Stimulated activated CD8-positive, alpha-beta memory T cell treated with anti-CD3 and anti-CD28 coated beads, Interleukin-15, amount 100 ng/mL, for 4 hours (primary cell): ENCODE data around the gene TMEM86B.

Experiments
- DNase-seq, 2 donors: peaks; one replicate each; pipeline ENCODE4 v3.0.0-alpha.2; 2020; ENCODE audit warnings: low read depth in 2 of 2

Gene TMEM86B

GRCh38 chr19:55257461-55258420, 29.2 kb upstream of the TMEM86B start:
- DNase-seq = no peak

- no peak for DNase-seq
These were observed 28.2 kb upstream of the TMEM86B start for GRCh38 chr19:55256562-55257460.

GRCh38 chr19:55255618-55256423, 27.3 kb upstream of the TMEM86B start:
- peak in 1 of 2 donors; percentile 26 for DNase-seq

DNA sequence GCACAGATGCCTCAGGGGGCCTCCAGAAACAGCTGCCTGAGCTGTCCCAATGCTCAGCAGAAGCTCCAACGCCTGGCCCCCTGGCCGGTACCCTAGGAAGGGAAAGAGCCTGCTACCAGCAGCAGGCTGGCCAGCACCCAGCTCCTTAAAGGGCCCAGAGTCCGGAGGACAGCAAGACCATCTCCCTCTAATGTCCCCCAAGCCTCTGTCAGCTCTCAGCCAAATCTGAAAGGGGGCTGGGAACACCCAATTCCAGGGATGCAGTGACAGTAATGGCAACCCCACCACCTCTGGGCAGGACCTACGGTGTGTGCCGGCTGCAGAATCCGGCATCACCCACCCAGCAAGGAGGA, 26.0 kb upstream of the TMEM86B start:
- no peak for DNase-seq

GRCh38 chr19:55253842-55254624, 25.5 kb upstream of the TMEM86B start:
- DNase-seq = peak in 1 of 2 donors; percentile 32

DNA sequence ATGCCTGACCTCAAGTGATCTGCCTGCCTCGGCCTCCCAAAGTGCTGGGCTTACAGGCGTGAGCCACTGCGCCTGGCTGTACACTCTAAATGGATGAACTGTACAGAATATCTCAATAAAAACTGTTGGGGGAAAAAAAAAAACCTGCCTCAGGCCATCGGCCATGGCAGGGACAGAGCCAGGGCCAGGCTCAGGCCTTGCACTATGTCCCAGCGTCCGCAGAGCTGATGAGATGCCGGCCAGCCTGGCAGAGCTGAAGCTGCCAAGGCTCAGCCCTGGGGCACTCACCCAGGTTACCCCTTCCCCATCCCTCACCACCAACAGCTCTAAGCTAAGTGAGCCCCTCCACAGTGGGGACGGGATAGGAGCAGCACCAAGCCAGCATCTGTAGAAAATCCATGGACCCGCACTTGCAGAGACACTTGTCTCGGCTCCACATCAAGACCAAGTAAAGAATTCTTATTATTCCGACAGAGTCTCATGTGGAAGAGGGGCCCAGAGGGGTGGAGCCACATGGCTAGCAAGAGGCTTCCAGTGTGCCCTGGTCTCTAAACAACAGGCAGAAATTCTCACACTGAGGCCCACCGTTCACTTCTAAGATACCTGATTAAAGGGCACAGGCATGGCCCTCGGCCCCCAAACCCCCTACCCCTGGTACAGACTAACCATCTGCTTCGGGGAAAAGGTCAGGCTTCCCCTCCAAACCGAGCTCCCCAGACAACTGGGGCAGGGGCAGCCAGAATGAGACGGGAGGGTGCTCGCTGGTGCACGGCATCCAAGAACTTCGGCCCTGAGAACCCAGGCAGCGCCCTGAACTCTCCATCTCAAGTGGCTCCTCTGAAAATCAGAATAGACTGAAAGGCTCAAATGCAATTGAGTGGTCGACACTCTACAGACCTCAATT, 24.4 kb upstream of the TMEM86B start:
- DNase-seq = no peak

DNA sequence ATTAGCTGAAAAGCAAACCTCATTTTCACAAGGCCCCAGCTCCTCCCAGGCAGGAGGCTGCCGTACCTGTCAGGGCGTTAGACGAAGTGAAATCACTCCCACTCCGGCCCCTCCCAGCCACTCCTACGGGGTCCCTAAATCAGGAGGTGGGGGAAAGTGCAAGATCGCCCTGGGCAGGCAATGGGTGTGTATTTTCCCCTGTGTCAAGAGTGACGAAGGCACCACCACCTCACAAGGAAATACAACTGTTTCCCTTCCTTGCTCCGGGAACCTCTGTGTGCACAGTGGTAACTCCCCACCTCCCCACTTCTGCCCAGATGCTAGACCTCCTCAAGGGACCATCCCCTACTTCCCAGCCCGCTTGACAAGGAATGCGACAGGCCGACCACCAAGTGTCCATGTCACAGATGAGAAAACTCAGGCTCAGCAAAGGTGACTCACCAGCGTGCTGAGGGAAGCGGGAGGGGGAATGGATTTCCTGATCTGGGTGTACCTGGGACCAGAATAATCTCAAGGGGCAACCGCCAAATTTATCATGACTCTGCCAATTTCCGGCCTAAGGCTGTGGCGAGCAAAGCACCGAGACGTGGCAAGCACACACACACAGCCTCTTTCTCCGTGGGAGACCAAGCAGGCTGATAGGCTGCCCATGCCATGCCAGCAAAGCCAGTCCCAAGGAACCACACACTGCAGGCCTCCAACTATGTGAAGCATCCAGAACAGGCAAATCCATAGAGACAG, 22.9 kb upstream of the TMEM86B start:
- DNase-seq = peak in 1 of 2 donors; percentile 34

DNA sequence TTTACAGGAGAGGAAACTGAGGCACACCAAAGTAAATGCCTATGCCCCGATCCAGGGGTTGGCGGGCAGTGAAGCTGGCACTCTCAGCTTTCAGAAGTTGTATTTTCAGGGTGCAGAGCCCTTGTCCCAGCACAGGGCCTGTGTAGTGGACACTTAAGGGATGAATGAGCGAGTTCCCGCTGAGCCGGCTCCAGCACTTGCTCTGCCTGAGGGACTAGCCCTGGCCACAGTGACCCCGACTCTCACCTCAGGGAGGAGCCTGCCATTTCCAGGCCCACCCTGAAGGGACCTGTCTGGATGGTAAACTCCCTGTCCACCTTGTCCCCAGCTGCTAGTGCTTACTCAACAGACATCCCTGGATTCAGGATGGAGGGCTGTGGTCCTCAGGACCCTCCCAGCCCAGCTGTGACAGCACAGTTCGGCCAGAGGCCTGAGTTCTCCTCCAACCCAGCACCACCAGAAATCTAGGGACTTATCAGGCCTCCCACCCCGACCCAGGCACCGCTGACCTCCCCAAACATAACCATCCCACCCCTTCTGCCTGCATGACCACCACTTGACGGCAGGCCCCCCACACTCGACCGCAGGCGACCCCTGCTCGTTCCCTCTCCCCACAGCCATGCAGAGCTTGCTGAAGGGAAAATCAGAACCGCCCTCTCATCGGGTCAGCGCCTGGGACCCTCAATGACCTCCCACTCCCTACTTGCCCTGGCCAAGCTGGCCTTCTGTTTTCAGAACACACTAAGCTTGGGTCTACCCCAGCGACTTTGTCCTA, 21.9 kb upstream of the TMEM86B start:
- no peak for DNase-seq

GRCh38 chr19:55249841-55250240, 21.3 kb upstream of the TMEM86B start:
- no peak for DNase-seq

DNA sequence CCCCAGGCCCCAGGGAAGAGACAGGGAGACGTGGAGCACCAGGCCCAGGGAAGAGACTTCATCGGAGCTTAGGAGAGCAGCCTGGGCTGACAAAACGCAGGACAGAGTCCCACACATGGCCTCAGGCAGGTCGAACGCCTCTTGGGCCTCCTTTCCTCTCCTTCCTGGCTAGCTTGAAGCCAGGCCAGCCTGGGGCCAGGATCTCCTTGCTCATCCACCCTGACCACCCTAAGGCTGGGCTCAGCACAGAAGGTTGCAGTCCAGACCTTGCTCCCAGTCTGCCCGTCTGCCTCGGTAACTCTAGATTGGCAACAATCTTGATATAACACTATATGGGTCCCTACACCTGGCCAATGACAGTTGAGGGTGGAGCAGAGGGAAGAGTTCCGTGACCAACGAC, 20.1 kb upstream of the TMEM86B start:
- DNase-seq = no peak

DNA sequence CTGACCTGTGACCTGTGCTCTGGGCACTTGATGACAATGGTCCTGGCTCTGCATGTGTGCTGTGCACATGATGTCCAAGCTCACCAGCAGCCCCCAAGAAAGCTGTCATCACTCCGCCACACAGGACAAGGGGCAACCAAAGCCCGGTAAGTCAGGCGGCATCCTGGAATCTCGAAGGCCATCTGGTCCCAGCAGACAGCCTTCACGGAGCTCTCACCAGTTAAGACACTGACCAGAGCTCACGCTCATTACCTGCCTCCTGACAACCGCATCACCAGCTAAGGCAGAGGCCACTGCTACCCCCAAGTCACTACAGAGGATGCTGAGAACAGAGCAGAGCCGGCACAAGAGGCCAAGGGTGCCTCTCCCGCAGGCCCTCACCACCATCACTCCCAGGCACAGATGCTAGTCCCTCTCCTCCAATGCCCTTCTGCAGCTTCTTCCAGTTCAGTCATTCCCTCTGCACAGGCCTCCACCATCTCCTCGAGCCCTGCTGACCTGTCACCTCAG, 19.7 kb upstream of the TMEM86B start:
- DNase-seq = no peak

DNA sequence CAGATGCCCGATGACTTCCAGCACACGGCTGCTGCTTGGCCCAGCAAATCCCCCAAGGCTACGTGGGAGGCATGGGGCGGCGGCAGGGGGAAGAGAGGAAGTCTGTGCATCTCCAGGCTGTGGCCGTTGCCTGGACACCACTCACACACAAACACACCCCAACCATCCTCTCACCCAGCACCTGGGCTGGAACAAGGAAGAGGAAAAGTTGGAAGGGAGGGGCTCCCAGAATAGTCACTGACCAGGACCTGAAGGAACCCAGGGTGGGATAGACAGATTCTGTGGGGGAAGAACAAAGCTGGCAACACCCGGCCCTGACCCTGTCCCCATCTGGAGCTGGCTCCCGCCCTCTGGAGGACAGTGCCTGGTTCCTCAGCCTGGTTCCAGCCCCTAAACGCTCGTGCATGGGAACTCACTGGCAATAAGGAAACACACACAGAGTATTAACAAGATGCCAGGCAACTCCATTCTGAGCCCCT, 19.1 kb upstream of the TMEM86B start:
- DNase-seq = no peak

DNA sequence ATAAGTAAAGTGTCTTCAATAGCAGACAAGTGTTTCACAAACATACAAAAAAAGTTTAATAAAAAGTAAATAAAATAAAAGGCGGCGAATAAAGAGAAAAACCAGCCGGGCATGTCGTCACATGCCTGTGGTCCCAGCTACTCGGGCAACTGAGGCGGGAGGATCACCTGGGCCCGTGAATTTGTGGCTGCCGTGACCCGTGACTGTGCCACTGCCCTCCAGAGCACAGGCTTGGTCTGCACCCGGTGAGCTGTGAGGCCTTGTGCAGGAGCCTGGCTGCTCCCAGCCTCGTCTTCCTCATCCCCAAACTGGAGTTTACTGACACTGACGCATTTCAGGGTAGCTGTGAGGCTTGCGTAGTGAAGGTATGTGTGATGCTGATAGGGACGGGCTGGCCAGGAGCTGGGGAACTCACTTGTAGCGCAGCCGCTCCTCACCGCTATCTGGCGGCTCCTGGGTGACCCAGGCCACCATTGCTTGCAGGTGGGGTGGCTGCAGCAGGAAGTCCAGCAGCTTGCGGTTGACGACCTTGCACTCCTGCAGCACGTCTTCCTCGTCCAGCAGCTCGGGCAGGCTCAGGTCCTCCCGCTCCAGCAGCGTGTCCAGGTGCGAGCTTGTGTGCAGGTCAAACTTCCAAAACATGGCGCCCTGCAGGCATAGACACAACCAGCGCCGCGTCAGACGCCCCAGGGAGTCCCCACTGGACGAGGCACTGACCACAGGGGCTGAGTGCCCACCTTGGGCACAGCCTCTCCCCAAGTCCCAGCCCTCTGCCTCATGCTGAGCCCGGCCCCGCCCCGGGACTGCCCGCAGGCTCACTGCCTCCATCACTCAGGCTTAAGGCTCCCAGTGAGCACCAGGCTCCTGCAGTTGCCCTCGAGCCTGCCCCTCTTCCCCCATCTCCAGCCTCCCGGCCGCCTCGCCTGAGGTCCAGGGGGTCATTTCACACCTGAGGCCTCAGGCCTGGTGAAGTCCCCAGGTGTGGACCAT, 18.2 kb upstream of the TMEM86B start:
- no peak for DNase-seq

GRCh38 chr19:55245236-55245904, 16.8 kb upstream of the TMEM86B start:
- DNase-seq = no peak

DNA sequence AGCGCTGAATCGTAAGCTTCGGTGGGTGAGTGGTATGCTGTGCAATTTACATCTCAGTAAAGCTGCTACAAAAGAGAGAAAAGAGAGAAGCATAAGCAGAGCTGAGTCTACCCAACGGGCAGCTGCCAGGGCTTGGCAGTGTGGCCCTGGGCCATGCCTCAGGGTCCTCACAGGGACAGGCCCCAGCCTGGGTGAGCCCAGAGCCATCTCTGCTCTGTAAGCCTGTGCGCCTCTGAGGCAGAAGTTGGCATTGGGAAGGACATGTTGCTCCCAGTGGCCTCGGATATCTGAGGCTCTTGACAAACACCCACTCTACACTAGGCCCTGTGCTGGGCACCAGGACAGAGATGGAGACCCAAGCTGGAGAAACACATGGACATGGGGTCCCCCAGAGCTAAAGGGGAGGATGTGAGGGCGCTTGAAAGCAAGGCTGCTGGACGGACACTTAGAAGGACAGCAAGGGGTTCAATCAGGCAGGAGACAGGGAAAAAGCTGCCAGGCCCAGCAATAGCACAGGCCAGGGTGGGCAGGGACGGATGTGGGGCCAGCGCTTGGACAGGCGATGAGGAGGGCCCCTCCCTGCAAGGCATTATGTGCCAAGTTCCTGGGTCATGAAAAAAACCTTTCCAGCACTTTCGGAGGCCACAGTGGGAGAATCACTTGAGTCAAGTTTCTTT, 15.6 kb upstream of the TMEM86B start:
- DNase-seq = no peak

GRCh38 chr19:55242517-55242916, 14.0 kb upstream of the TMEM86B start:
- no peak for DNase-seq
